Measurements from ENCODE around the gene BCL7A. TPM values are rescaled to one million over a fixed set of nuclear protein-coding genes. Genes with fewer than 3 reads are reported as not detected.

The BCL7A gene
- total and polyA plus RNA-seq, 2 of the 8 experiments (the other 6 are each of a cell fraction or from before 2014, with no cell fraction given), result 11.9 to 12.7 TPM

GRCh38 chr12:122064025-122064777 lies 42.5 kb downstream of the BCL7A start (continued):
- TF ChIP-seq CHD7 (IDR thresholded peaks at IDR 0.05; ENCODE audit: insufficient replicate concordance, low read length), result no peak
- TF ChIP-seq TAF1 (IDR thresholded peaks at IDR 0.05; ENCODE audit: low read depth, low read length), result peak; percentile 49; the same call in 1 of the 2 replicates
- TF ChIP-seq CHD1 (IDR thresholded peaks at IDR 0.05; ENCODE audit: low read depth, low read length), result no peak
- TF ChIP-seq SRF (IDR thresholded peaks at IDR 0.05; ENCODE audit: low read depth, low read length), result no peak
- no peak for TF ChIP-seq POU5F1 (IDR thresholded peaks at IDR 0.05; ENCODE audit: low read depth, low read length)
- no peak for TF ChIP-seq FOSL1 (IDR thresholded peaks at IDR 0.05; ENCODE audit: insufficient read depth, low read depth, low read length)
- TF ChIP-seq NRF1 (IDR thresholded peaks at IDR 0.05; ENCODE audit: low read depth, low read length), result no peak
- peak; percentile 25 to 40 for TF ChIP-seq RAD21 (IDR thresholded peaks at IDR 0.05 in 1 of 2, conservative IDR thresholded peaks at IDR 0.05 in 1 of 2; ENCODE audit: low read depth in 2 of 2, low read length in 2 of 2)
- TF ChIP-seq TEAD4 (IDR thresholded peaks at IDR 0.05; ENCODE audit: low read depth, low read length), result no peak
- TF ChIP-seq KDM4A (IDR thresholded peaks at IDR 0.05; ENCODE audit: low read depth, low read length, severe bottlenecking), result no peak
- TF ChIP-seq CREB1 (IDR thresholded peaks at IDR 0.05), result peak; percentile 31; the same call in 1 of the 2 replicates
